ENCODE results near the gene HES4. TPM values are rescaled to one million over a fixed set of nuclear protein-coding genes. Genes with fewer than 3 reads are reported as not detected.

HES4 gene
- polyA plus RNA-seq, 1 of the 3 experiments (the other 2 are of a cell fraction) = 4.7 TPM

DNA sequence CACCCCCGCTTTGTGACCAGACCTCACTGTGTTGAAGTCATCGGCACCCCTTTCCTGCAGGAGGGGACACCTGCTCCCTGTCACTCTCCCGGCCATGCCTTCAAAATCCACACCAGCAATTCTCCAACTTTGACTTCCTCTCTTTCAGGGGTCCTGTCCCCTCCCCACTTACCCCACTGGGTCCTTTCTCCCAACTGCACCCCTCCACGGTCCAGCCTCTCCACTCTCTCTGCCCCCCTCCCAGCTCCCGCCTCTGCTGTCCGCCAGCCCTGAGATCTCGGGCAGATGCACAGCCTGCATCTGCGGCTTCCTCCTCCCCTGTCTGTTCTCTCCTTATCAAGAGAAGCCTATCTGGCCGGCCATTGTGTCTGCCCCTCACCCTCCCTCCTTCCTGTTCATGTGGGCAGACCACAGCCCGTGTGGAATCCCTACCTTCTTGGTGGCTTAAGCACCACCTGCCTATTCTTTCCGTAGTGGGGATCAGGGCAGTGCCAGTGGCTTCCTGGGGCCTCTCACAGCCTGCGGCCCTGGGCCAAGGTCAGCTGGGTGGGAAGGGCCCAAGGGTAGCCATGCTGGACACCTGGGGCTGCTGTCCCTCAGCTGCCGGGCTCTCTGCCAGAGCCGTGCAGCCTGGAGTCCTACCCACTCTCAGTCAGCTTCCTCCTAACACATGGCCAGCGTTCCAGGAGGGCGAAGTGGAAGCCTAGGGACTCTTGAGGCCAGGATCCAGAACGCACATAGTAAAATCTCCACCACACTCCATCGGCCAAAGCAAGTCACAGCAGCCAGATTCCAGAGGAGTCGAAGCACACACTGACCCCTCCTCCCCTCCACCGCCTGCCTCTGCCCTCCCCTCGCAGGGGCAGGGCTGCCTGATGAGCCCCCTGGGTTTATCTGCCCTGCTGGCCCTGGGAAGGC, 5.1 kb upstream of the HES4 start:
- H3K36me3 ChIP-seq (replicated peaks in 1 of 2; ENCODE audit: control insufficient read depth in 1 of 2, insufficient read depth in 2 of 2, low read length in 1 of 2) = no peaks in the 10 kb centered on the region
- POLR2A ChIA-PET = interaction anchor here (0.7 to 1.6 kb wide), 6 partner anchors 9 to 170 kb away, joined by 3 to 5 read pairs (median 3); no protein-coding TSS in a partner anchor
- no peaks in the 10 kb centered on the region for H3K9me3 ChIP-seq
- H3F3A ChIP-seq (replicated peaks; ENCODE audit: insufficient read depth) = no peaks in the 10 kb centered on the region
- peak overlapping the region; percentile 4; the same call in 1 of the 2 replicates for H3K4me2 ChIP-seq
- CTCF ChIA-PET = interaction anchor here (1.0 to 5.8 kb wide), 10 partner anchors 10 to 100 kb away, joined by 3 to 44 read pairs (median 5); partner anchors contain the start of genes ISG15 and NOC2L
- H4K20me1 ChIP-seq (ENCODE audit: insufficient read depth) = no peaks in the 10 kb centered on the region
- no peaks in the 10 kb centered on the region for H3K79me2 ChIP-seq (ENCODE audit: insufficient read depth)
- peaks cover 7% of the 10 kb centered on the region; the same call in 1 of the 2 replicates for H3K27me3 ChIP-seq (ENCODE audit: insufficient read depth)
- WGBS (ENCODE audit: low lambda C conversion rate) = 31% methylated on average over 16 of the region's 21 CpGs
- peak overlapping the region in 1 of 2 experiments; percentile 98; a peak in 2 of 4 replicates for H3K27ac ChIP-seq (ENCODE audit: low read depth in 2 of 2, low read length in 1 of 2)
- H3K9me2 ChIP-seq = no peaks in the 10 kb centered on the region
- peak overlapping the region in 1 of 2 experiments; percentile 18; a peak in 1 of 4 replicates for H3K4me3 ChIP-seq (ENCODE audit: low read depth in 2 of 2, low read length in 1 of 2)
- DNase-seq = peak; percentile 90
- H2AFZ ChIP-seq (ENCODE audit: low read depth) = no peak overlapping the region
- H3K4me1 ChIP-seq (ENCODE audit: control insufficient read depth in 1 of 2, insufficient read depth in 2 of 2, low read depth in 1 of 2, low read length in 1 of 2) = peaks cover 0 to 43% of the 10 kb centered on the region in 2 experiments; a peak in 1 of 4 replicates
- no peak overlapping the region for H3K9ac ChIP-seq
- no peak for TF ChIP-seq YY1 (IDR thresholded peaks at IDR 0.05; ENCODE audit: low read depth)
- TF ChIP-seq TCF12 (IDR thresholded peaks at IDR 0.05) = 0 out of 2 replicates have a peak, but pooled peaks have one; percentile 12
- TF ChIP-seq MEF2A (IDR thresholded peaks at IDR 0.05; ENCODE audit: borderline replicate concordance, low read depth) = no peak
- TF ChIP-seq NFIC (IDR thresholded peaks at IDR 0.05; ENCODE audit: borderline replicate concordance) = peak; percentile 42
- TF ChIP-seq MXI1 (IDR thresholded peaks at IDR 0.05; ENCODE audit: low read depth, low read length) = peak; percentile 85
- TF ChIP-seq EP300 (IDR thresholded peaks at IDR 0.05; ENCODE audit: borderline replicate concordance in 1 of 2, low read depth in 1 of 2, low read length in 1 of 2) = peak in 1 of 2 experiments; percentile 25; a peak in 1 of 4 replicates
- TF ChIP-seq FOSL2 (IDR thresholded peaks at IDR 0.05; ENCODE audit: borderline replicate concordance, low read depth) = no peak
- TF ChIP-seq FOXJ3 (CRISPR knock-in tag; IDR thresholded peaks at IDR 0.05) = peak; percentile 74; the same call in 1 of the 2 replicates
- TF ChIP-seq, protein P1, sequence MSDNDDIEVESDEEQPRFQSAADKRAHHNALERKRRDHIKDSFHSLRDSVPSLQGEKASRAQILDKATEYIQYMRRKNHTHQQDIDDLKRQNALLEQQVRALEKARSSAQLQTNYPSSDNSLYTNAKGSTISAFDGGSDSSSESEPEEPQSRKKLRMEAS (IDR thresholded peaks at IDR 0.05; ENCODE audit: low read depth) = peak; percentile 54; the same call in 1 of the 2 replicates
- TF ChIP-seq FOXM1 (IDR thresholded peaks at IDR 0.05; ENCODE audit: low read depth) = no peak
- peak; percentile 90 for TF ChIP-seq GATA2 (CRISPR knock-in tag; IDR thresholded peaks at IDR 0.05)
- TF ChIP-seq ELF1 (IDR thresholded peaks at IDR 0.05) = no peak
- TF ChIP-seq RFX5 (IDR thresholded peaks at IDR 0.05; ENCODE audit: low read length) = no peak

DNA sequence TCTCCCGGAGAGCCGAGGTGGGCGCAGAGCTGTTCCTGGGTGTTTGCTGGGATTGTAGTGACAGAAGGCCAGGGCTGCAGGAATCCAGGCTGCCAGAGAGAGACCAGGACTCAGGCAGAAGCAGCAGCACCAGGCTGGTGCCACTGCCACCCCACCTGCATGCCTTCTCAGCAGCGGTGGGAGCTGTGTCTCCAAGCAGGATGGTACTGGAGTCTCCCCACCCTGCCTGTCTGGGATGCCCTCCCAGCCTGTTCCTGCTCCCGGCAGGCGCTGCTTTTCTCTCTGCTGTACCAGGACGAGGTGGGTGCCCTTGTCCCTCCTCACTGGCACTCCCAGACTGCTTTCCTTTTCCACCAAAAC, 4.5 kb upstream of the HES4 start:
- DNase-seq = peak; percentile 54
- WGBS (ENCODE audit: low lambda C conversion rate) = 33% methylated on average over 3 of the region's 7 CpGs
- peak overlapping the region in 1 of 2 experiments; percentile 0; a peak in 1 of 4 replicates for H3K4me3 ChIP-seq (ENCODE audit: low read depth in 2 of 2, low read length in 1 of 2)
- H3K27me3 ChIP-seq (ENCODE audit: insufficient read depth) = peaks cover 11% of the 10 kb centered on the region; the same call in 1 of the 2 replicates
- H2AFZ ChIP-seq (ENCODE audit: low read depth) = no peak overlapping the region
- ChIA-PET CTCF (interaction anchor here (1.3 to 5.8 kb wide), 9 partner anchors 11 to 99 kb away, joined by 4 to 44 read pairs (median 23); partner anchors contain the start of genes ISG15 and NOC2L), POLR2A (interaction anchor here (0.7 to 1.6 kb wide), 4 partner anchors 10 to 170 kb away, joined by 3 to 5 read pairs (median 3); no protein-coding TSS in a partner anchor)
- peak; percentile 23 for TF ChIP-seq CHD2 (IDR thresholded peaks at IDR 0.05; ENCODE audit: low read length, partially characterized antibody)
- TF ChIP-seq, protein P2, sequence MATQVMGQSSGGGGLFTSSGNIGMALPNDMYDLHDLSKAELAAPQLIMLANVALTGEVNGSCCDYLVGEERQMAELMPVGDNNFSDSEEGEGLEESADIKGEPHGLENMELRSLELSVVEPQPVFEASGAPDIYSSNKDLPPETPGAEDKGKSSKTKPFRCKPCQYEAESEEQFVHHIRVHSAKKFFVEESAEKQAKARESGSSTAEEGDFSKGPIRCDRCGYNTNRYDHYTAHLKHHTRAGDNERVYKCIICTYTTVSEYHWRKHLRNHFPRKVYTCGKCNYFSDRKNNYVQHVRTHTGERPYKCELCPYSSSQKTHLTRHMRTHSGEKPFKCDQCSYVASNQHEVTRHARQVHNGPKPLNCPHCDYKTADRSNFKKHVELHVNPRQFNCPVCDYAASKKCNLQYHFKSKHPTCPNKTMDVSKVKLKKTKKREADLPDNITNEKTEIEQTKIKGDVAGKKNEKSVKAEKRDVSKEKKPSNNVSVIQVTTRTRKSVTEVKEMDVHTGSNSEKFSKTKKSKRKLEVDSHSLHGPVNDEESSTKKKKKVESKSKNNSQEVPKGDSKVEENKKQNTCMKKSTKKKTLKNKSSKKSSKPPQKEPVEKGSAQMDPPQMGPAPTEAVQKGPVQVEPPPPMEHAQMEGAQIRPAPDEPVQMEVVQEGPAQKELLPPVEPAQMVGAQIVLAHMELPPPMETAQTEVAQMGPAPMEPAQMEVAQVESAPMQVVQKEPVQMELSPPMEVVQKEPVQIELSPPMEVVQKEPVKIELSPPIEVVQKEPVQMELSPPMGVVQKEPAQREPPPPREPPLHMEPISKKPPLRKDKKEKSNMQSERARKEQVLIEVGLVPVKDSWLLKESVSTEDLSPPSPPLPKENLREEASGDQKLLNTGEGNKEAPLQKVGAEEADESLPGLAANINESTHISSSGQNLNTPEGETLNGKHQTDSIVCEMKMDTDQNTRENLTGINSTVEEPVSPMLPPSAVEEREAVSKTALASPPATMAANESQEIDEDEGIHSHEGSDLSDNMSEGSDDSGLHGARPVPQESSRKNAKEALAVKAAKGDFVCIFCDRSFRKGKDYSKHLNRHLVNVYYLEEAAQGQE (IDR thresholded peaks at IDR 0.05; ENCODE audit: low read depth, low read length) = no peak
- H4K20me1 ChIP-seq (ENCODE audit: insufficient read depth) = no peaks in the 10 kb centered on the region
- no peaks in the 10 kb centered on the region for H3K36me3 ChIP-seq (replicated peaks in 1 of 2; ENCODE audit: control insufficient read depth in 1 of 2, insufficient read depth in 2 of 2, low read length in 1 of 2)
- no peaks in the 10 kb centered on the region for H3K9me3 ChIP-seq
- H3F3A ChIP-seq (replicated peaks; ENCODE audit: insufficient read depth) = no peaks in the 10 kb centered on the region
- no peaks in the 10 kb centered on the region for H3K79me2 ChIP-seq (ENCODE audit: insufficient read depth)
- no peak overlapping the region for H3K4me2 ChIP-seq
- H3K9me2 ChIP-seq = no peaks in the 10 kb centered on the region
- H3K9ac ChIP-seq = no peak overlapping the region
- peaks cover 0 to 43% of the 10 kb centered on the region in 2 experiments; a peak in 1 of 4 replicates for H3K4me1 ChIP-seq (ENCODE audit: control insufficient read depth in 1 of 2, insufficient read depth in 2 of 2, low read depth in 1 of 2, low read length in 1 of 2)
- H3K27ac ChIP-seq (ENCODE audit: low read depth in 2 of 2, low read length in 1 of 2) = peak overlapping the region in 1 of 2 experiments; percentile 98; a peak in 2 of 4 replicates
